GM19035 (cell line): ENCODE measurements around the gene TM4SF4.

Experiments used
- ATAC-seq: cut with Tn5 transposase; IDR thresholded peaks from one replicate; pipeline ENCODE4 v1.9.1; 2021; ENCODE audit not compliant: unreplicated experiment

TM4SF4 gene

DNA sequence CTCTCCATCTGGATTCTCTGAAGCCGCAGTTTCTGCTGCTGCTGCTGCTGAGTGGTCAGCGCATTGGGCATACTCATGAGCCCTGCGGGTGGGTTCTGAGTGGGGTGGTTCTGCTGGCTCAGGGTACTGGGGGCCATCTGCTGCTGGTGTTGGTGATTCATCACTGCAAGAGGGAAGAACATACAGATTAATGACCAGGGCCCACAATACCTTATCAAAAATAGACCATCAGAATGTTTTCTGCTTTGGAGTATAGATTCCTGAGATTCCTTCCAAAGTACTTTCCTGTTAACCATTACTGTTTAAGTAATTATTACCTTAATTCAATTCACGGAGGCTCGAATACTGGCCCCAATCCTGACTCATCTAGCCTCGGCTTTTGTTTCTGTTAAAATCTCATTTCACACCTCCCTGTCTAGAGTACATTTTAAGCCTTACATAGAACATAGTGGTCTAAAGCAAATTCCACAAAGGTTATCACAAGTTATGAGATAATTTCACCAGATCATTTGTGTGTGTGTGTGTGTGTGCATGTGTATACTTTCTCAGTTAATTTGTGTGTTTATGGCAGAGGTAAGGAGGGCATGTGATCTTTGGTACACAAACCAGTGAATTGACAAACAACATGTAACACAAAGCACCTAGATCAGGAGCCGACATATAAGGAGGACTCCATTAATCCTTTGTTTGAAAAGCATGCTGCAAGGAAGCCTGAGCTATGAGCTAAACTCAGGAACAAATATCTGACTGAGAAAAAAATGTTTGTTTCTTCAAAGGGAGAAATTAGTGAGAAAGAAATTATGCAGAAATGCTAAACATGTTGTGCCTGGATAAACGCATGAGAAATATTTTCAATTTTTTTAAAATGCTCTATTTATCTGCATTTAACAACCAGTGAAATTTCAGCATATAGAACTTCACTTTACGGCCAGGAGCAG is 68.1 kb downstream of the TM4SF4 start:
- no peak for ATAC-seq

- no peak for ATAC-seq
Measured at GRCh38 chr3:149545049-149545448, 70.6 kb downstream of the TM4SF4 start.

DNA sequence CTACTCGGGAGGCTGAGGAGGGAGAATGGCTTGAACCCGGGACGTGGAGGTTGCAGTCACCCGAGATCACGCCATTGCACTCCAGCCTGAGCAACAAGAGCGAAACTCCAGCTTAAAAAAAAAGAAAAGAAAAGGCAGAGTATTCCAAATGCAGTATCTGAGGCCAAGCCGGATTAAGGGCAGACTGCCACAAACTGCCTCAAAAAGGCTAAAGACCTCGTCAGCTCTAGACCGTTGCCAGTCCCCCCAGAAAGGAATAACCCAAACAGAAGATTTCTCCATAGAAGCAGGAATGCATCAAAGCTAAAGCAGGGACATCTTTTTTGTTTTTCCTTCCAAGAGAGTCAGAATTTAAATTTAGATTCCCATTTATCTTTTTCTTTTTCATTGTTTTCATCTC is 72.9 kb downstream of the TM4SF4 start:
- no peak for ATAC-seq

- no peak for ATAC-seq
Measured at GRCh38 chr3:149547954-149548668, 73.6 kb downstream of the TM4SF4 start.

- ATAC-seq = no peak
Measured at GRCh38 chr3:149548669-149549065, 74.2 kb downstream of the TM4SF4 start.

GRCh38 chr3:149551500-149551899 is 77.0 kb downstream of the TM4SF4 start:
- no peak for ATAC-seq

DNA sequence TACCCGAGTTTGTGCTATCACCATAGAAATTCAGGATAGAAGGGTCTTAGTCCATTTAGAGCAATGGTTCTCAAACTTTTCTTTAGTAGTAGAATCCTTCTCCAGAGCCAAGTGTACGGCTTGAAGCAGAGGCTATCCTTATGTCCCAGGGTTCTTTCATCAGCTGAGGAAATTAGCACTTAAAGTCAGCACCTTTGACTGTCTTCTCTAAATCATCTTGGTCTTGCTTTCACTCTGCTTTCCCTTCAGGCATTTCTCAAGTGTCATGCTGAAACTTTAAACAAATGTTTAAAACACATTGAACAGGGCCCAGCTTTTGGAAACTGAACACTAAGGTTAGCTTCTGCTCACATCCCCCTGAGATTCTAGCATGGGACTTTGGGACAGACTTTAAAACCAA is 78.2 kb downstream of the TM4SF4 start:
- ATAC-seq = no peak
